Stimulated activated CD4-positive, alpha-beta T cell treated with anti-CD3 and anti-CD28 coated beads, Interleukin-2, amount 100 ng/mL, for 48 hours (primary cell): ENCODE results near the gene CFAP300.

ENCODE experiments used
- DNase-seq, 2 donors: peaks; one replicate each; pipeline ENCODE4 v3.0.0-alpha.2; 2020

Gene CFAP300

GRCh38 chr11:102073253-102073652 lies 26.0 kb downstream of the CFAP300 start:
- DNase-seq: no peak

GRCh38 chr11:102079625-102080024 lies 32.4 kb downstream of the CFAP300 start:
- no peak for DNase-seq

GRCh38 chr11:102081313-102081712 lies 34.1 kb downstream of the CFAP300 start:
- DNase-seq: no peak

GRCh38 chr11:102085864-102086551 lies 38.8 kb downstream of the CFAP300 start:
- DNase-seq: no peak

GRCh38 chr11:102097186-102097585 lies 49.9 kb downstream of the CFAP300 start:
- no peak for DNase-seq

- DNase-seq: no peak
Measured at GRCh38 chr11:102099755-102100154, 52.5 kb downstream of the CFAP300 start.

GRCh38 chr11:102108734-102109440 lies 61.6 kb downstream of the CFAP300 start:
- no peak for DNase-seq

- DNase-seq: peak; percentile 57 to 63
Measured at GRCh38 chr11:102109896-102110760, 62.9 kb downstream of the CFAP300 start, which contains the start of gene YAP1. Gene YAP1, plus strand, starts transcription at chr11:102110447. Its CDS starts 402 bp downstream, at chr11:102110849.

GRCh38 chr11:102110761-102111010 lies 63.4 kb downstream of the CFAP300 start:
- DNase-seq: no peak

GRCh38 chr11:102111011-102111786 lies 64.0 kb downstream of the CFAP300 start:
- DNase-seq: no peak

- no peak for DNase-seq
Measured at GRCh38 chr11:102111787-102112508, 64.7 kb downstream of the CFAP300 start.

GRCh38 chr11:102112509-102112821 lies 65.2 kb downstream of the CFAP300 start:
- no peak for DNase-seq

GRCh38 chr11:102114032-102114431 lies 66.8 kb downstream of the CFAP300 start:
- no peak for DNase-seq

GRCh38 chr11:102115557-102115956 lies 68.3 kb downstream of the CFAP300 start:
- DNase-seq: no peak

GRCh38 chr11:102116453-102117205 lies 69.4 kb downstream of the CFAP300 start:
- no peak for DNase-seq

- DNase-seq: no peak
Measured at GRCh38 chr11:102117472-102118113, 70.4 kb downstream of the CFAP300 start.

GRCh38 chr11:102118937-102119336 lies 71.7 kb downstream of the CFAP300 start:
- no peak for DNase-seq

GRCh38 chr11:102119997-102120396 lies 72.8 kb downstream of the CFAP300 start:
- DNase-seq: no peak

GRCh38 chr11:102120437-102120973 lies 73.3 kb downstream of the CFAP300 start:
- DNase-seq: no peak

GRCh38 chr11:102121329-102121728 lies 74.1 kb downstream of the CFAP300 start:
- DNase-seq: no peak
